ENCODE data around the gene BRD9.
"Not testable (repeated sequence)": the region's sequence is repeated elsewhere in the genome, so short reads cannot be mapped to it uniquely, and the experiment has no call there.

The BRD9 gene

DNA sequence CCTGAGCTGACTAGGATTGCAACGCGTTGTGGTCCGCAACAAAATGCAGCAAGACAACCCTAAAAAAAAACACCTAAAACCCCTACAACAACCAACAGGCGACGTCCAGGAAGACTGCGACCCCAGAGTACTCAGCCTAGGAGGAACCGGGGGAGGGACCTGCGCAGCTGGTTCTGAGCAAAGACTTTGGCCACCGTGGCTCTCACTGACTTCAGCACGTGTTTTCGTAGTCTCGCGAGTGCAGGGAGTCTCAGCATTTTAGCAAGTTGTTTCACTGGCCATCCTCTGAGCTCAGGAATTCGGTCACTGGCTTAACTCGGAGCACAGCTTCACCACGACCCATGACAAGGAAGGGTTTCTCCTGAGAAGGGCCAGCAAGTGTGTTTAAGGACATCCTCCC is 33.2 kb downstream of the BRD9 start:
- DNase-seq (ENCODE audit: low read depth in 2 of 2): no peak

DNA sequence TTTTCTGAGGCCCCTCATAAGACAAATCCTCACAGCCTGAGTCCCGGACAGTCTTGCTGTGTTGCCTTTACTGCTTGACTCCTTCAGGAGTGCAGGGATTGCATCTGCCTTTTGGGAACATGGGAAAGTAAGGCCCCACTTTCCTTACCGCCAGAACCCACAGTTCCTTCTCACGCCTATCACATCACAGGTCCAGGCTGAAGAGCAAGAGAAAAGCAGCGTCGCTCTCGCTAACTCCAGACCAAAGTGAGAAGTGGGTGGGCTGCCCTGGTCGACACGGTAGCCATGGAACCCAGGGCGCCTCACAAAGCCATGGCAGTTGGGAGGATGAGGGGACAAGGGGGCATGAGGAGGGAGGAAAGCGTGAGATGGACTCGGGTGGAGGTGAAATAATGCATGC is 33.9 kb downstream of the BRD9 start:
- no peak for DNase-seq (ENCODE audit: low read depth in 2 of 2)

DNA sequence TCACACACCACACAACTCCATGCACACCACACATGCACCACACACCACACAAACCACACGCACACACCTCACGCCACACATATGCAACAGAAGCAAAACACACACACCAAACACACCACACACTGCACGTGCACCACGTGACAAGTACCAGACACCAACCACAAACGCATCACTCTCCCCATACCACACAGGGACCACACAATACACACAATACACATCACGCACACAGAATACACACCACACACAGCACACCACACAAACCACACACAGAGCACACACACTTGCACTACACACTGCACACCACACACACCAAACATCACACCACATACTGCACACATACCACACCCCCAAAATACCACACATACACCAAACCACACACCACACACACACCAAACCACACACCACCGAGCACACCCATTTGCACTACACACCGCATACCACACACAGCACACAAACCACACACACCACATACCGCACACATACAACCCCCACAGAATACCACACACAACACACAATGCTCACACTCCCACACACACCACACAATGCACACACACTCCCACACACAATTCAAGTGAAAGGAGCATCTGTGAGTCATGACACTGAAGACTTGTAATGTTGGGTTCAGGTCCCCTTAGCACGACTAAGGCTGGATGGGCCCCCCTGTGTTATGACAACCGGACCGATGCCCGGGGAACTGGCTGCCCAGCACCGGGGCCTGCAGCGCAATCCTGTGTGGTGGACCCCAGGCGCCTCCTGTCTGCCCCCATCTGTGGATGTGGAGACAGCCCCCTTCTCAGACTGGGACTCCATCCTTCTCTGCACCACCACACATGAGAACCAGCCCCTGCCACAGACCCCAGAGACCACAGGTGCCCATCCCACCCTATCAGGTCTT is 35.8 kb downstream of the BRD9 start:
- no peak for DNase-seq (ENCODE audit: low read depth in 2 of 2)

DNA sequence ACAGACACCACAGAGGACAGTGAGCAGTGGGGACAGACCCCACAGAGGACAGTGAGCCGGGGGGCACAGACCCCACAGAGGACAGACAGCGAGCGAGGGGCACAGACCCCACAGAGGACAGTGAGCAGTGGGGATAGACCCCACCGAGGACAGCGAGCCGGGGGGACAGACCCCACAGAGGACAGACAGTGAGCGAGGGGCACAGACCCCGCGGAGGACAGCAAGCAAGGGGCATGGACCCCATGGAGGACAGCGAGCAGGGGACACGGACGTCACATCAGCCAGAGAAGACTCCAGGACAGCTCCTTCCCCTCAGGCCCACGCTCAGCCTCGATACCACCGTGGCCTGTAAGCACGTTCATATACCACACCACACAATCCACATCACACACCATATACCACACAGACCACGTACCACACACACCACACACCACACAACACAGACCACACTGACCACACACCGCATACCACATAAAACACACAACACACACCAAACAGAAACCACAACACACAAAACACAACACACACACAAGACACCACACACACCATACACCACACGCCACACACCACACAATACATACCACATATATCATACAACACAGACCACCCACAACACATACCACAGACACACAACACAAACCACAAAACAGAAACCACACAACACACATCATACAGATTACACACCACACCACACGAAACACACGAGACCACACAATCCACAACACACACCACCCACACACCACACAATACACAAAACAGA is 36.6 kb downstream of the BRD9 start:
- DNase-seq (ENCODE audit: low read depth in 2 of 2): no peak

DNA sequence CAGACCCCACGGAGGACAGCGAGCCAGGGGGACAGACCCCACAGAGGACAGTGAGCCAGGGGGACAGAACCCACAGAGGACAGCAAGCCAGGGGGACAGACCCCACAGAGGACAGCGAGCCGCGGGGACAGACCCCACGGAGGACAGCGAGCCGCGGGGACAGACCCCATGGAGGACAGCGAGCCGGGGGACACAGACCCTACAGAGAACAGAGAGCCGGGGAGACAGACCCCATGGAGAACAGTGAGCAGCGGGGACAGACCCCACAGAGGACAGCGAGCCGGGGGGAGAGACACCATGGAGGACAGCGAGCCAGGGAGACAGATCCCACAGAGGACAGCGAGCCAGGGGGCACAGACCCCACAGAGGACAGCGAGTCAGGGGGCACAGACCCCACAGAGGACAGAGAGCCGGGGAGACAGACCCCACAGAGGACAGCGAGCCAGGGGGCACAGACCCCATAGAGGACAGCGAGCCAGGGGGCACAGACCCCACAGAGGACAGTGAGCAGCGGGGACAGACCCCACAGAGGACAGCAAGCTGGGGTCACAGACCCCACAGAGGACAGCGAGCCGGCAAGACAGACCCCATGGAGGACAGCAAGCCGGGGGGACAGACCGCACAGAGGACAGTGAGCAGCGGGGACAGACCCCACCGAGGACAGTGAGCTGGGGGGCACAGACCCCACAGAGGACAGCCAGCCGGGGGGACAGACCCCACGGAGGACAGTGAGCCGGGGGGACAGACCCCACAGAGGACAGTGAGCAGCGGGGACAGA is 37.4 kb downstream of the BRD9 start:
- no peak for DNase-seq (ENCODE audit: low read depth in 2 of 2)

DNA sequence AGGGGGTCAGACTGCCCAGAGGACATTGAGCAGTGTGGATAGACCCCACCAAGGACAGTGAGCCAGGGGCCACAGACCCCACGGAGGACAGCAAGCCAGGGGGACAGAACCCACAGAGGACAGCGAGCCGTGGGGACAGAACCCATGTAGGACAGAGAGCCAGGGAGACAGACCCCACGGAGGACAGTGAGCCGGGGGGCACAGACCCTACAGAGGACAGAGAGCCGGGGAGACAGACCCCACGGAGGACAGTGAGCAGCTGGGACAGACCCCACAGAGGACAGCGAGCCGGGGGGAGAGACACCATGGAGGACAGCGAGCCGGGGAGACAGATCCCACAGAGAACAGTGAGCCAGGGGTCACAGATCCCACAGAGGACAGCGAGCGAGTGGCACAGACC is 38.4 kb downstream of the BRD9 start:
- no peak for DNase-seq (ENCODE audit: low read depth in 2 of 2)

DNA sequence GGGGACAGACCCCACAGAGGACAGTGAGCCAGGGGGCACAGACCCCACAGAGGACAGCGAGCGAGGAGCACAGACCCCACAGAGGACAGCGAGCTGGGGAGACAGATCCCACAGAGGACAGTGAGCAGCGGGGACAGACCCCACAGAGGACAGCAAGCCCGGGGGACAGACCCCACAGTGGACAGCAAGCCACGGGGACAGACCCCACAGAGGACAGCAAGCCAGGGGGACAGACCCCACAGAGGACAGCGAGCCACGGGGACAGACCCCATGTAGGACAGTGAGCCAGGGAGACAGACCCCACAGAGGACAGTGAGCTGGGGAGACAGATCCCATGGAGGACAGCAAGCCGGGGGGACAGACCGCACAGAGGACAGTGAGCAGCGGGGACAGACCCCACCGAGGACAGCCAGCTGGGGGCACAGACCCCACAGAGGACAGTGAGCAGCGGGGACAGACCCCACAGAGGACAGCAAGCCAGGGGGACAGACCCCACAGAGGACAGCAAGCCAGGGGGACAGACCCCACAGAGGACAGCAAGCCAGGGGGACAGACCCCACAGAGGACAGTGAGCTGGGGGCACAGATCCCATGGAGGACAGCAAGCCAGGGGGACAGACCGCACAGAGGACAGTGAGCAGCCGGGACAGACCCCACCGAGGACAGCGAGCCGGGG is 39.0 kb downstream of the BRD9 start:
- DNase-seq (ENCODE audit: low read depth in 2 of 2): not testable (repeated sequence)

DNA sequence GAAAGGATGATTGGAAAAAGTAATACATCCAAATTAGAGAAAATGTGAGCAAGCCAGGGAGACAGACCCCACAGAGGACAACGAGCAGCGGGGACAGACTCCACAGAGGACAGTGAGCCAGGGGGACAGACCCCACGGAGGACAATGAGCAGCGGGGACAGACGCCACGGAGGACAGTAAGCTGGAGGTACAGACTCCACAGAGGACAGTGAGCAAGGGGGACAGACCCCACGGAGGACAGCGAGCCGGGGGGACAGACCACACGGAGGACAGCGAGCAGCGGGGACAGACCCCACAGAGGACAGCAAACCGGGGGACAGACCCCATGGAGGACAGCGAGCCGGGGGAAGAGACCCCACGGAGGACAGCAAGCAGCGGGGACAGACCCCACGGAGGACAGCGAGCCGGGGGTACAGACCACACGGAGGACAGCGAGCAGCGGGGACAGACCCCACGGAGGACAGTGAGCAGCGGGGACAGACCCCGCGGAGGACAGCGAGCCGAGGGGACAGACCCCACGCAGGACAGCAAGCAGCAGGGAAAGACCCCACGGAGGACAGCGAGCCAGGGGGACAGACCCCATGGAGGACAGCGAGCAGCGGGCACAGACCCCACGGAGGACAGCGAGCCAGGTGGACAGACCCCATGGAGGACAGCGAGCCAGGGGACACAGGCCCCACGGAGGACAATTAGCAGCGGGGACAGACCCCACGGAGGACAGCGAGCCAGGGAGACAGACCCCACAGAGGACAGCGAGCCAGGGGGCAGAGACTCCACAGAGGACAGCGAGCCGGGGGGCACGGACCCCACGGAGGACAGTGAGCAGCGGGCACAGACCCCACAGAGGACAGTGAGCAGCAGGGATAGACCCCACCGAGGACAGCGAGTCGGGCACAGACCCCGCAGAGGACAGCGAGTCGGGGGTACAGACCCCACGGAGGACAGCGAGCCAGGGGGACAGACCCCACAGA is 39.9 kb downstream of the BRD9 start:
- no peak for DNase-seq (ENCODE audit: low read depth in 2 of 2)

DNA sequence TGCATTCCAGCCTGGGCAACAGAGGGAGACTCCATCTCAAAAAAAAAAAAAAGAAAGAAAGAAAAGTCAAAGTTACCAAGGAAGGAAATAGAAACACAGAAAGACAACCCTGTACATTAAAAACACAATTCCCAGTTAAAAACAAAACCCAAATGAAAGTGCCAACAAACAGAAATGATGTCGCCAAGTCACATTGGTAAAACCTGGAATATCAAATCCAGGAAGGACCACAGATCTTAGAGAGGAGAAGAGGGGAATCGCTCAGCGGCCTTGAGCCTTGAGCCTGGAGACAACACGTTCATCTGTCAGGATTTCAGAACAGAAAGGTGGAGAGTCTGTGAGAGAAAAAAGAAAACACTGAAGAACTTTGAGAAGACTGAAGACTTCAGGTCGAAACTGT is 40.6 kb downstream of the BRD9 start:
- DNase-seq (ENCODE audit: low read depth in 2 of 2): no peak

DNA sequence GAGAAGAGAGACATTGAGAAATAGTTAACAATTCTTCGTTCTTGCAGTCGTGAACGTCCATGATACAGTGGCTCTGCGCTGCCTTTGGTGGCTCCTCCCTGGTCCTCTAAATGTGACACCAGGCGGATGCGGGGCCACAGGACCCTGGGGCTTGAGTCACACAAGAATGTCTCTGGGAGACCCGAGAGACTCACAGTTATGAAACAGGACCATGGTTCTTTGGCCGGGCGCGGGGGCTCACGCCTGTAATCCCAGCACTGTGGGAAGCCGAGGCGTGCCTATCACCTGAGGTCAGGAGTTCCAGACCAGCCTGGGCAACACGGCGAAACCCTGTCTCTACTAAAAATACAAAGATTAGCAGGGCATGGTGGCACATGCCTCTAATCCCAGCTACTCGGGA is 41.0 kb downstream of the BRD9 start:
- DNase-seq (ENCODE audit: low read depth in 2 of 2): no peak

DNA sequence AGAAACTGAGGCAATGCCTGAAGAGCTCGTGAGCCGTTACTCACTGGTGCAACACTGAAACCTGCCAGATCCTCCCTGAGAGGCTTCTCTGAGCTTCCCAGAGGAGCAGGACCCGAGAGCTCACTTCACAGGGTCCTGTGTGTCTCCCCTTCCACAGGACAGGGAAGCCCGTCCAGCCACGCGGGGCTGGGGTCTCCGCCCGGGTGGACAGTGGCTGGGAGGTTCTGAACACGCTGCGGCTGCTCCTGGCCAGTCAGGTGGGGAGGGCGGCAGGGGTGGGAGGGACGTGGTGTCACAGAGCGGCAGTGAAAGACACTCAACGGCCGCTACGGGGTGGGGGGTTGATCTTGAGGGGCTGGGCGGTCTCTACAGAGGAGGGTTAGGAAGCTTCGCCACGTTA is 41.5 kb downstream of the BRD9 start:
- no peak for DNase-seq (ENCODE audit: low read depth in 2 of 2)

DNA sequence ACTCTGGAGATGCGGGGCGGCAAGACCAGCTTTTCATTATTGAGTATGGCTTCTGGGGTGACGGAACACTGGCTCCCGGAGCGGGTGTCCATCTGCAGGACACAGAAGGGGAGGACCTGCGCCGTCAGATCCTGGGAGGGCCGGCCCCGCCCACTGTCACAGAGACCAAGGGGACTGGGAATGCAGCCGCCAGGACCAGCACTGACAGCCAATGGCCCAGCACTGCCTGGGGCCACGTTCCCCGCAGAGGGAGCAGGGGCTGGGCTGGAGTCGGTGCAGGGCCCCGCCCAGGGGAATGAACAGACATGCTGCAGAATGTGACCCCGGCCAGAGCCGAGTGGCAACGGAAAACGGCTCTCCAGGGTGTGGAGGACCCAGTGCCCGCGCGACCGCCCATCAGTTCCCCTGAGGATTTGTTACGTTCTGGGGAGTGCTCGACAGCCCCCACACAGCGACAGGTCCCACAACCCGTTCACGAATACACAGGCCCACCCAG is 42.0 kb downstream of the BRD9 start, which contains the start of gene ZDHHC11:
Gene ZDHHC11, minus strand, starts transcription at position 476 of the 496 bp plus-strand sequence. Its CDS starts 384 bp downstream, at position 92.
- no peak for DNase-seq (ENCODE audit: low read depth in 2 of 2)

DNA sequence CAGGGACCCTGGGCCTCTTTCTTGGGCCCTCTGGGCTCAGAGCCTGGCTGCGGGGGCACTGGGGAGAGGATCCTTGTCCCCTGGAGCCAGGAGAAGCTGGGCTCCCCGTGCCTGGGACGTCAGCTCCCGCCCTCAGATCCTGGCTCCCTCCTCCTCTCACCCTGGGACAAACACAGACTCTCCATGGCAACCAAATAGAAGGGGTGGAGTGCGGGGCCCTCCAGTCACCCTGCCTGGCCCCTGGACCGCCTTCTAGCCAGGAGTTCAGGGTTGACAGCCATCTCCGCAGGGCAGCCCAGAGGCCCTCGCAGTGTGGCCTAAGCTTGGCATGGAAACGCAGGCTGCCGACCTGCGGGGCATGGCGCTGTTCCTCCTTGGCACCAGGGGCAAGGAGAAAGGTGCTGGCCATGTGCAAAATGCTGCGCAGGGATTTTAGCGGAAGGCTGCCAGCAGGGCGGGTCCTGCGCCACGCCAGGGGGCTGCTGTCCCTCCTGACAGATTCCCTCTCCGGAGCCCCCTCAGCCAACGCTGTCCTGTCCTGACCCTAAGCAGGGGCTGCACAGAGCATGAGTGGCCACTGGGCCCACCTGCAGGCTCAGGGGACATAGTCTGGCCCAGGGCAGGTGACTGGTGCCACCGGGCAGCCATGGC is 42.8 kb downstream of the BRD9 start:
- no peak for DNase-seq (ENCODE audit: low read depth in 2 of 2)

DNA sequence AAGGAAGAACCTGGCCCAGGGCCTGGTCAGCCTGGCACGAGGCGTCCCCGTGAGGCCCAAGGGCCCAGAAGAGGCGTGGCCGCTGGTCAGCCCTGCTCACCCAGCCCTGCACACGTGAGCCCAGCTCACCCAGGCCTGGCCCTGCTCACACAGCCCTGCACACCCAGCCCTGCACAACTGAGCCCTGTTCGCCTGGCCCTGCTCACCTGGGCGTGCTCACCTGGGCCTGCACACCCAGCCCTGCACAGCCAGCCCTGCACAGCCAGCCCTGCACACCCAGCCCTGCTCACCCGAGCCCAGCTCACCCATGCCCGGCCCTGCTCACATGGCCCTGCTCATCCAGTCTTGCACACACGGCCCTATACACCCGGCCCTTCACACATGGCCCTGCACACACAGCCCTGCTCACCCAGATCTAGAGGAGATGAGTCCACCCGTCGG is 43.9 kb downstream of the BRD9 start:
- no peak for DNase-seq (ENCODE audit: low read depth in 2 of 2)

DNA sequence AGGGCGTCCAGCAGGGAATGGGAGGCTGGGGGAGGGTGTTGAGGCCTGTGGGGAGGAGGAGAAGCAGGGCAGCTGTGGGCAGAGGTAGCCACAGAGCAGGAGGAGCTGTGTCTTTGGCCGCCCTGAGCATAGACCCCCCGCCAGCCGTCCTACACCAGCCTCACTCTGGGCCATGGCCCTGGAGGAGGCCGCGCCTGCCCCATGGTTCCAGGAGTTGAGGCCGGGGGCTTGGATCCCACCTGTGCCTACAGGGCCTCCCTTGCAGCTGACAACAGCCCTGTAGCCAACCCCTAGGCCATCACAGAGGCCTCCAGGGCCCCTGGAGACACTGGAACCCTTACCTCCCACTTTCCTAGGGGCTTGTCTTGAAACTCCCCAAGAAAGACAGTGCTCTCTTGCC is 44.9 kb downstream of the BRD9 start:
- not testable (repeated sequence) for DNase-seq (ENCODE audit: low read depth in 2 of 2)

DNA sequence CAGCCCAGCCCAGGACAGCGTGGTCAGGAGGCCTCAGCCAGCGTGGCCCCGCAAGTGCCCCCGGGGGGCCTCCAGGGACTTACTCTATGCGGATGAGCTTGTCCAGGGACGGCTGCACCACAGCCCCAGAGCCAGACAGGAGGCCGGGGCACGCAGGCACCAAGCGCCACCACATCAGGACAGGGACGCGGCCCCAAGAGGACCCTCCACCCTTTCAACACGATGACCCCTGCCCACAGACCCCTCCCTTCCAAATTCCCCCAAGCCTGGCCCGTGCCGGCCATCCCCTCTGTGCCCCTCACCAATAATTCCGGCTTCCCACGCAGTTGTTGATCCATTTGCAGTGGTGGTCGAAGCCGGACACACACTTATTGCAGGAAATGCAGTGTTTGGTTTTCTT is 45.4 kb downstream of the BRD9 start:
- DNase-seq (ENCODE audit: low read depth in 2 of 2): not testable (repeated sequence)

DNA sequence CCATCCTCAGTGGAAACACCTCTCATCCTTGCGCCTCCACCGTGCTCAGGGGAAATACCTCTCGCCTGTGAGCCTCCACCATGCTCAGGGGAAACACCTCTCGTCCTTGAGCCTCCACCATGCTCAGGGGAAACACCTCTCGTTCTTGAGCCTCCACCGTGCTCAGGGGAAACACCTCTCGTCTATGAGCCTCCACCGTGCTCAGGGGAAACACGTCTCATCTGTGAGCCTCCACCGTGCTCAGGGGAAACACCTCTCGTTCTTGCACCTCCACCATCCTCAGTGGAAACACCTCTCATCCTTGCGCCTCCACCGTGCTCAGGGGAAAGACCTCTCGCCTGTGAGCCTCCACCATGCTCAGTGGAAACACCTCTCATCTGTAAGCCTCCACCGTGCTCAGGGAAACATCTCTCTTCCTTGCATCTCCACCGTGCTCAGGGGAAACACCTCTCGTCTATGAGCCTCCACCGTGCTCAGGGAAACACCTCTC is 46.0 kb downstream of the BRD9 start:
- not testable (repeated sequence) for DNase-seq (ENCODE audit: low read depth in 2 of 2)

DNA sequence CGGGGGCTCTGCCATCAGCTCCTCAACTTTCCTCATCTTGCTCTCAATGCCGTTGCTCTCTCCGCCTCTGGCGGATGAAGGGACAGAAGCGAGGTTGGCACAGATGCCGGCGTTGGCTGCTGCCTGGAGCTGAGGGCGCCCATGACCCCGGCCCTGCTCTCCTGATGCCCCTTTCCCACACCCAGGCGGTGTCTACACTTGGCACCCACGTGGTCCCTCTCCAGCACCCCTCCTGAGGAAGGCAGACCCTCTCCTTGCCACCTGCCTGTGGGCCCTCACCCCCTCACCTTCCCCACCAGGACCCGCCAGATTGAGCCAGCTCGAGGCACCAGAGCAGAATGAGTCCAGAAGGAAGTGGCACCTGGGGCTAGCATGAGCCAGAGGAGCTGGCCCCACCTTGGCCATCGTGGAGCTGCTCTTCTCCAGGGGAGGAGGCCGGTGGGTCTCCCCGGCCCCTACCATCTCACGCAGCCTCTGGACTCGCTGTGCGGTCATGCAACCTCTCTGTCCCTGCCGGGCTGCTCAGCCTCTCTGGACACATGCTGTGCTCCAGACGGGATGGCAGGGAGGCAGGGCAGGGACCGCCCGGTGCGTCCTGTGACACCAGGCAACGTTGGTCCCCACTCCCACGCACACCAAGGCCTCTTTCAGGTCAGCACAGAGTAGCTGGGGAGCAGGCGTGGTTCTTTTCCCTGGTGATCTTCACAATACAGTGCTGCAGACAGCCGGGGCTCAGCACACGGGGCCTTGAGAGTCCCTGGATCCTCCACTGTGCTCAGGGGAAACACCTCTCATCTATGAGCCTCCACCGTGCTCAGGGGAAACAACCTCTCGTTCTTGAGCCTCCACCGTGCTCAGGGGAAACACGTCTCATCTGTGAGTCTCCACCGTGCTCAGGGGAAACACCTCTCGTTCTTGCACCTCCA is 46.7 kb downstream of the BRD9 start:
- DNase-seq (ENCODE audit: low read depth in 2 of 2): not testable (repeated sequence)

Data from stimulated activated CD4-positive, alpha-beta T cell treated with anti-CD3 and anti-CD28 coated beads, Interleukin-4, amount 100 ng/mL, for 48 hours (primary cell).